KBM-7 (cell line): ENCODE data around the gene FAM180B.
"Not testable (repeated sequence)": the region's sequence is repeated elsewhere in the genome, so short reads cannot be mapped to it uniquely, and the experiment has no call there.

Experiments
- DNase-seq: peaks from one replicate; pipeline ENCODE4 v3.0.0-alpha.2; 2015
- in situ Hi-C: fragments of 300-500 bp; cut with MboI; formaldehyde crosslinking; loops from 2 replicates; pipeline ENCODE4 v1.14.3; 2020; ENCODE audit warnings: low sequenced_read_pairs, low pct_unique_long_range_greater_than_20kb, mixed read lengths

The FAM180B gene

GRCh38 chr11:47628026-47628425 lies 41.5 kb downstream of the FAM180B start:
- no peak for DNase-seq
- in situ Hi-C loops, result loop anchor here (25.0 kb wide), 1 partner anchor 209 kb away; the partner anchor contains the start of gene NUP160

- in situ Hi-C loops, result loop anchor here (25.0 kb wide), 1 partner anchor 206 kb away; the partner anchor contains the start of gene NUP160
- DNase-seq, result no peak
Observed at GRCh38 chr11:47631473-47631872, 45.0 kb downstream of the FAM180B start.

GRCh38 chr11:47636331-47636730 lies 49.9 kb downstream of the FAM180B start:
- in situ Hi-C loops, result loop anchor here (25.0 kb wide), 1 partner anchor 201 kb away; the partner anchor contains the start of gene NUP160
- DNase-seq, result not testable (repeated sequence)
